Spleen (tissue), 11 donors: ENCODE measurements around the gene TSKS. TPM values are rescaled to one million over a fixed set of nuclear protein-coding genes. Genes with fewer than 3 reads are reported as not detected.
A peak's percentile ranks its signal among the peaks of the same experiment; 100 is the strongest.

Experiments
- DNase-seq: peaks from one replicate; pipeline ENCODE4 v3.0.0-alpha.2; 2020
- H3K27ac ChIP-seq, 8 donors: fragments of 200-600 bp; sonication (generic) in 7 of 8; 1 replicate in 4 of 8; 2 replicates in 4 of 8; pipeline versions ENCODE4 v1.5.0 to v1.8.0; 2016 to 2021; ENCODE audit warnings: inconsistent platforms in 4 of 8, mild to moderate bottlenecking in 4 of 8, moderate library complexity in 1 of 8
- H3K27me3 ChIP-seq, 7 donors: fragments of 200-600 bp; sonication (generic) in 6 of 7; replicated peaks in 1 of 7; 1 replicate in 4 of 7; 2 replicates in 3 of 7; pipeline versions ENCODE4 v1.5.0 to v1.8.0; 2016 to 2021; ENCODE audit warnings: inconsistent platforms in 3 of 7, mild to moderate bottlenecking in 1 of 7
- H3K36me3 ChIP-seq, 6 donors: fragments of 200-600 bp; sonication (generic) in 5 of 6; 1 replicate in 4 of 6; 2 replicates in 2 of 6; pipeline versions ENCODE4 v1.5.0 to v1.8.0; 2016 to 2021; ENCODE audit warnings: inconsistent platforms in 2 of 6
- H3K4me1 ChIP-seq, 6 donors: fragments of 200-600 bp; sonication (generic) in 5 of 6; 1 replicate in 3 of 6; 2 replicates in 3 of 6; pipeline versions ENCODE4 v1.5.0 to v1.8.0; 2016 to 2021; ENCODE audit warnings: inconsistent platforms in 3 of 6
- H3K4me3 ChIP-seq, 8 donors: fragments of 200-600 bp; sonication (generic) in 7 of 8; 1 replicate in 4 of 8; 2 replicates in 4 of 8; pipeline versions ENCODE4 v1.5.0 to v1.8.0; 2016 to 2021; ENCODE audit warnings: inconsistent platforms in 4 of 8, mild to moderate bottlenecking in 4 of 8, moderate library complexity in 2 of 8
- H3K9me3 ChIP-seq, 8 donors: fragments of 200-600 bp; sonication (generic) in 7 of 8; 1 replicate in 4 of 8; 2 replicates in 4 of 8; pipeline versions ENCODE4 v1.5.0 to v1.8.0; 2016 to 2021; ENCODE audit warnings: inconsistent platforms in 4 of 8
- POLR2A ChIP-seq, 3 donors: fragments of 450-650 bp; IDR thresholded peaks; one replicate each; pipeline ENCODE4 v1.5.1; 2017; ENCODE audit warnings: antibody characterized with exemption in 3 of 3, mild to moderate bottlenecking in 1 of 3
- POLR2AphosphoS5 ChIP-seq, 3 donors: sonication (generic); formaldehyde crosslinking; IDR thresholded peaks; one replicate each; pipeline ENCODE4 v1.5.1; 2017; ENCODE audit warnings: antibody characterized with exemption in 3 of 3
- WGBS, 5 donors: extraction: QIAGEN DNeasy Blood & Tissue Kit in 3 of 5; methylation state at CpG; one replicate each; pipeline versions ENCODE4 v1.1.5 to v1.1.7; 2013 to 2018; 5-methylcytosine and 5-hydroxymethylcytosine counted together
- intact Hi-C: fragments of 100-400 bp; cut with DNase I; formaldehyde crosslinking; loops from one replicate; pipeline ENCODE4 v1.15.0; 2023; ENCODE audit warnings: low total_unique reads
- polyA plus RNA-seq, 3 donors: library from polyadenylated mRNA; stranded (reverse); fragments of 200-250 nt; gene quantifications; one replicate each; pipeline ENCODE4 v1.2.1, GENCODE V29; 2013
- total RNA-seq, 7 donors: library from RNA; depleted of rRNA in 3 of 7; stranded (reverse); fragments of >200 nt in 3 of 7; fragmentation: NEBNext Ultra II Directional in 4 of 7; extraction: Animal tissue kit (Norgen Biotek cat#: 25700) in 4 of 7; gene quantifications; one replicate each; pipeline versions ENCODE4 v1.1.0 to v1.2.1, GENCODE V29; 2016 to 2021
- TF ChIP-seq, protein P1 (sequence below), 11 experiments: fragments of 200-600 bp in 7 of 11; fragments of 450-650 bp in 4 of 11; sonication (generic) in 4 of 11; IDR thresholded peaks in 8 of 11; conservative IDR thresholded peaks in 3 of 11; 1 replicate in 7 of 11; 2 replicates in 4 of 11; pipeline versions ENCODE4 v1.4.0 to v1.8.0; 2016 to 2021; ENCODE audit warnings: antibody characterized with exemption in 11 of 11, inconsistent platforms in 4 of 11, mild to moderate bottlenecking in 1 of 11
- donor health status: healthy with polysubstance abuse.
- donor health status: DM: no; HTN: no; CAD: no; lungs with moderate emphysema.
- donor health status: DM: no; HTN: no; CAD: no.
- donor health status: Bipolar disorder and iron deficiency.
- donor health status: healthy.
- donor health status: DM: no; HTN: no; CAD: no.
- donor health status: DM: yes; HTN: yes; CAD: no.

The TSKS gene
- total and polyA plus RNA-seq, 10 donors, result 0.26 to 2.1 (median 0.88) TPM; not detected in 4

DNA sequence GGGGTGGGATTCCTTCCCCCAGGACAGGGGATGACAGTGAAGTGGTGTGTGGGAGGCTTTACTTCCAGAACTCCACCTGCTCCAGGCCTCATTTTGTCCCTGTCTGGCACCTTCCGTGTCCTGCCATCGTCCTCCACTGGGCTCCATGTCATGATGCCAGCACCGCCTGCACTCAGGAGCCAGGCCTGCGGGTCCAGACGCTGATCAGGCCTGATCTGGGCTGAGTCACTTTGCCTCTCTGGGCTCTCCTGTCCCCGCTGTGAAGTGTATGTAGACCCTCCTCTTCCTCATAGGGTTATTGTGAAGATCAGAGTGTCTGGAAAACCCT lies 40.4 kb upstream of the TSKS start:
- no peaks in the 10 kb centered on the region for H3K27me3 ChIP-seq
- H3K9me3 ChIP-seq, result no peaks in the 10 kb centered on the region
- intact Hi-C loops, result no loop called here
- DNase-seq, result no peak
- TF ChIP-seq POLR2AphosphoS5 (IDR thresholded peaks at IDR 0.05) (peak in 1 of 3 donors; percentile 37), POLR2A (IDR thresholded peaks at IDR 0.05) (no peak)
- WGBS, 5 donors, result 93 to 96% (median 94%) methylated on average over 3 to 6 of the region's 6 CpGs
- no peak overlapping the region for H3K27ac ChIP-seq
- H3K36me3 ChIP-seq, result peaks cover 6 to 94% (median 75%) of the 10 kb centered on the region in 6 donors
- no peak overlapping the region for H3K4me3 ChIP-seq
- H3K4me1 ChIP-seq, result peaks cover 0 to 23% (median 13%) of the 10 kb centered on the region in 6 donors

DNA sequence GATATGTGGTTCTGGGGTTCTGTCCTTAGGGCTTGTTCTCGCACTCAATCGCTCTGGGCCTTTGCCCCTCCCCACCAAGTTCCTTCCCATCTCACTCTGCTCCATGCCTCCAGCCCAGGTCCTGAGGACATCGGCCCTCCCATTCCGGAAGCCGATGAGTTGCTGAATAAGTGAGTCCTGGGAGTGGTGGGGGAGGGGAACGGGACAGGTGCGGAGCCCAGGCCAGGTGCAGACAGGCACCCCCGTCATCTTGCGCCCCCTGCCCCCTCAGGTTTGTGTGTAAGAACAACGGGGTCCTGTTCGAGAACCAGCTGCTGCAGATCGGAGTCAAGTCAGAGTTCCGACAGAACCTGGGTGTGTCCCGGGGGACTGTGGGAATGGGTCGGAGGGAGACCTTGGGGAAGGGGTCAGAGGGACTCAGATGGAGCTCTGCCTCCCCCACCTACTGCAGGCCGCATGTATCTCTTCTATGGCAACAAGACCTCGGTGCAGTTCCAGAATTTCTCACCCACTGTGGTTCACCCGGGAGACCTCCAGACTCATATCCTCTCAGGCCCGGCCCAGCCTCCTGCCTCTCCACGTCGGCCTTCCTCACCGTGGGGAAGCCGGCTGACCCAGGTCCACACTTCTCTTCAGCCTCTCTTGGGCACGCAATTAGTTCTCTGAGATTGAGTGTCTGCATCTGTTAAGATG lies 39.9 kb upstream of the TSKS start:
- Histone ChIP-seq H3K27me3 (no peaks in the 10 kb centered on the region), H3K4me3 (no peak overlapping the region), H3K4me1 (peaks cover 0 to 18% (median 9%) of the 10 kb centered on the region in 6 donors), H3K36me3 (peaks cover 6 to 99% (median 80%) of the 10 kb centered on the region in 6 donors), H3K27ac (peak overlapping the region in 3 of 8 donors; percentile 18 to 48 (median 28)), H3K9me3 (no peaks in the 10 kb centered on the region)
- DNase-seq, result no peak
- peak in 1 of 3 donors; percentile 4 for TF ChIP-seq POLR2AphosphoS5 (IDR thresholded peaks at IDR 0.05)
- no peak for TF ChIP-seq POLR2A (IDR thresholded peaks at IDR 0.05)
- WGBS, 5 donors, result 89 to 95% (median 90%) methylated on average over 18 to 24 of the region's 24 CpGs
- intact Hi-C loops, result no loop called here

DNA sequence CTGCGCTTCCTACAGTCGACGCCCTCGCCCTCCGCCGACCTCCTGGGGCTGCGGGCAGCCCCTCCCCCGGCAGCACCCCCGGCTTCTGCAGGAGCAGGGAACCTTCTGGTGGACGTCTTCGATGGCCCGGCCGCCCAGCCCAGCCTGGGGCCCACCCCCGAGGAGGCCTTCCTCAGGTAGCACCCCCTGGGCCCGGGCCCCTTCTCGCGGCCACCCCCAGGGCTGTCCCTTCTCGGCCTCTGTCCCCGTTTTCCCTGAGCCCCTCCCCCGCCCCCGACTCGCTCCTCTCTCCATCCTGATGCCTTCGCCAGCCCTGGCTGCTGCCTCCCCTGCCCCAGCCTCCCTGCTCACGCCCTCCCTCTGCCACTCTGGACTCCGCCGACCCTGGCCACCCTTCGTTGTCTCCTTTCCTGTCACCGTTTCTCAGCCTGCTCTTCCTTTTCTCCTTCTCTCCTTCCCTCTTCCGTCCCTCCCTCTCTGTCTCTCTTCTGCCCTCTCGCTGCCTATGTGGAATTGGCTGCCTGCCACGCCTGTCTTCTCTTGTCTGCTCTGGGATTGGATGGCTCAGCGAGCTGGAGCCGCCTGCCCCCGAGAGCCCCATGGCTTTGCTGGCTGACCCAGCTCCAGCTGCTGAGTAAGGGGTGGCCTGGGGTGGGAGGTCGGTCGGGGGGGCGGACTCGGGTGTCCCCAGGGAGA lies 39.0 kb upstream of the TSKS start:
- TF ChIP-seq POLR2AphosphoS5 (IDR thresholded peaks at IDR 0.05) (peak in 2 of 3 donors; percentile 9 to 15), POLR2A (IDR thresholded peaks at IDR 0.05) (no peak)
- TF ChIP-seq, protein P1, sequence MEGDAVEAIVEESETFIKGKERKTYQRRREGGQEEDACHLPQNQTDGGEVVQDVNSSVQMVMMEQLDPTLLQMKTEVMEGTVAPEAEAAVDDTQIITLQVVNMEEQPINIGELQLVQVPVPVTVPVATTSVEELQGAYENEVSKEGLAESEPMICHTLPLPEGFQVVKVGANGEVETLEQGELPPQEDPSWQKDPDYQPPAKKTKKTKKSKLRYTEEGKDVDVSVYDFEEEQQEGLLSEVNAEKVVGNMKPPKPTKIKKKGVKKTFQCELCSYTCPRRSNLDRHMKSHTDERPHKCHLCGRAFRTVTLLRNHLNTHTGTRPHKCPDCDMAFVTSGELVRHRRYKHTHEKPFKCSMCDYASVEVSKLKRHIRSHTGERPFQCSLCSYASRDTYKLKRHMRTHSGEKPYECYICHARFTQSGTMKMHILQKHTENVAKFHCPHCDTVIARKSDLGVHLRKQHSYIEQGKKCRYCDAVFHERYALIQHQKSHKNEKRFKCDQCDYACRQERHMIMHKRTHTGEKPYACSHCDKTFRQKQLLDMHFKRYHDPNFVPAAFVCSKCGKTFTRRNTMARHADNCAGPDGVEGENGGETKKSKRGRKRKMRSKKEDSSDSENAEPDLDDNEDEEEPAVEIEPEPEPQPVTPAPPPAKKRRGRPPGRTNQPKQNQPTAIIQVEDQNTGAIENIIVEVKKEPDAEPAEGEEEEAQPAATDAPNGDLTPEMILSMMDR (IDR thresholded peaks at IDR 0.05 in 8 of 11, conservative IDR thresholded peaks at IDR 0.05 in 3 of 11), result peak in 1 of 11 experiments; percentile 35
- Histone ChIP-seq H3K4me1 (peaks cover 0 to 9% (median 1%) of the 10 kb centered on the region in 6 donors), H3K27ac (peak overlapping the region in 3 of 8 donors; percentile 18 to 48 (median 28)), H3K27me3 (no peaks in the 10 kb centered on the region), H3K4me3 (peak overlapping the region in 1 of 8 donors; percentile 30), H3K9me3 (no peaks in the 10 kb centered on the region), H3K36me3 (peaks cover 12 to 100% (median 88%) of the 10 kb centered on the region in 6 donors)
- intact Hi-C loops, result no loop called here
- no peak for DNase-seq
- WGBS, 5 donors, result 67 to 82% (median 80%) methylated on average over 34 to 37 of the region's 38 CpGs

DNA sequence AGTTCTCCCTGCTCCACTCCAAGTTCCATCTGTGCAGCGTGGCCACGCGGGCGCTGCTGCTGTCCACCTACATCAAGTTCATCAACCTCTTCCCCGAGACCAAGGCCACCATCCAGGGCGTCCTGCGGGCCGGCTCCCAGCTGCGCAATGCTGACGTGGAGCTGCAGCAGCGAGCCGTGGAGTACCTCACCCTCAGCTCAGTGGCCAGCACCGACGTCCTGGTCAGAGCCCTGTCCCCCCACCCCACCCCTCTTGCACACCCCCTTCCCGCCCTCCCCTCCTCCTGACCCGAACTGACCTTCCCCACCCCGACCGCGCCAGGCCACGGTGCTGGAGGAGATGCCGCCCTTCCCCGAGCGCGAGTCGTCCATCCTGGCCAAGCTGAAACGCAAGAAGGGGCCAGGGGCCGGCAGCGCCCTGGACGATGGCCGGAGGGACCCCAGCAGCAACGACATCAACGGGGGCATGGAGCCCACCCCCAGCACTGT lies 38.3 kb upstream of the TSKS start:
- peak overlapping the region in 3 of 8 donors; percentile 18 to 48 (median 28) for H3K27ac ChIP-seq
- H3K9me3 ChIP-seq, result no peaks in the 10 kb centered on the region
- H3K4me1 ChIP-seq, result peaks cover 0 to 6% (median 0%) of the 10 kb centered on the region in 6 donors
- intact Hi-C loops, result no loop called here
- WGBS, 5 donors, result 75 to 91% (median 89%) methylated on average over 18 to 32 of the region's 32 CpGs
- DNase-seq, result no peak
- no peaks in the 10 kb centered on the region for H3K27me3 ChIP-seq
- H3K36me3 ChIP-seq, result peaks cover 16 to 100% (median 95%) of the 10 kb centered on the region in 6 donors
- H3K4me3 ChIP-seq, result peak overlapping the region in 1 of 8 donors; percentile 30
- TF ChIP-seq POLR2A (IDR thresholded peaks at IDR 0.05) (no peak), POLR2AphosphoS5 (IDR thresholded peaks at IDR 0.05) (peak in 1 of 3 donors; percentile 28)
- TF ChIP-seq, protein P1 (IDR thresholded peaks at IDR 0.05 in 8 of 11, conservative IDR thresholded peaks at IDR 0.05 in 3 of 11), result no peak

DNA sequence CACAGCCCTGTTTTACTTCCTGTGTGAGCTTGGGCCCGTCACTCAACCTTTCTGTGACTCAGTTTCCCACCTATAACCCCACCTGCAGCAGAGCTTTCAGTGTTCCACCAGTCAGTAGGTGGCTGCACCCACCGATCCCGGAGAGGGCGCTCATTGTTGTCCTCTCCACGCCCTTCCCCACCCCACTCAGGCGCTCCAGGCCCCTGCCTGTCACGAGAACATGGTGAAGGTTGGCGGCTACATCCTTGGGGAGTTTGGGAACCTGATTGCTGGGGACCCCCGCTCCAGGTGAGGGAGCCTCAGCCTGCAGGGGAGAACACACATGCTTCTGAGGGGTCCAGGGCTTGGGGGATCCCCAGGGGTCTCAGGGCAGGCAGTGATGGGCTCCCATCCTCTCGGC lies 37.7 kb upstream of the TSKS start:
- no peak for TF ChIP-seq POLR2A (IDR thresholded peaks at IDR 0.05)
- TF ChIP-seq, protein P1 (IDR thresholded peaks at IDR 0.05 in 8 of 11, conservative IDR thresholded peaks at IDR 0.05 in 3 of 11), result no peak
- TF ChIP-seq POLR2AphosphoS5 (IDR thresholded peaks at IDR 0.05), result no peak
- Histone ChIP-seq H3K4me1 (peaks cover 0 to 6% (median 0%) of the 10 kb centered on the region in 6 donors), H3K27me3 (no peaks in the 10 kb centered on the region), H3K27ac (no peak overlapping the region), H3K36me3 (peaks cover 22 to 100% (median 98%) of the 10 kb centered on the region in 6 donors), H3K4me3 (no peak overlapping the region), H3K9me3 (no peaks in the 10 kb centered on the region)
- DNase-seq, result no peak
- intact Hi-C loops, result no loop called here
- whole genome bisulfite sequencing, 5 donors, result 96 to 98% (median 96%) methylated on average over 8 to 10 of the region's 10 CpGs
